GM21381 (cell line): ENCODE results near the gene GRIK4.

Experiments used
- ATAC-seq: cut with Tn5 transposase; IDR thresholded peaks from one replicate; pipeline ENCODE4 v1.9.1; 2021; ENCODE audit warnings: mild to moderate bottlenecking, moderate library complexity; ENCODE audit not compliant: unreplicated experiment

The GRIK4 gene

GRCh38 chr11:120931057-120931779 is 419.7 kb downstream of the GRIK4 start:
- ATAC-seq, result no peak

DNA sequence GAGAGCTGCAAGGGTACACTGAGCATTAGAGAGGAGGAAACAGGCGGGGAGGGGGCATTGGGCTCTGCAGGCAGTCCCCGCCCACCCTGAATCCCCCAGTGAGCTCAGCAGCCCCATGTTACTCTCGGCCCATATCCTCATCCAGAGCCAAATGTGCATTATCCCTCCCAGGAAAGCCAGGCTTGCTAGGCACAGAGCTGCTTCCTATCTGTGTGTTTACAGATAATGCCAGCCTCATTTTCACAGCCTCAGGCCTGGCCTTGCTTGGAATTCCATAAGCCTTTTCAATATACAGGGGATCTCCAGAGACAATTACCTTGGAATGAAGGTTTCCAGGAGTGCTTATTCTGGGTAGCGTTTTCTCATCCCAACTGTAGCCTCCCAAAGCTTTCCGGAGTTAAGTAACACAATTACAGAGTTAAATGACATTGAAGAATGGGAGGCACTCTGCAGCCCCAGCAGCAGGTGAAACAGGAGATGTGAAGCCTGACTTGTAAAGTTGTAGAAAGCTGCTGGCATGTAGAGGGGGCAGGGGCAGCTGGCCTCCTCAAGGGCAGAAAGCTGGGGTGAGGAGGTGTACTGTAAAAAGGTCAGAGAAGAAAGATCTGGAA is 420.9 kb downstream of the GRIK4 start:
- no peak for ATAC-seq

GRCh38 chr11:120936356-120936755 is 424.8 kb downstream of the GRIK4 start:
- ATAC-seq, result no peak

- ATAC-seq, result no peak
Measured at GRCh38 chr11:120937501-120937900, 426.0 kb downstream of the GRIK4 start.

- no peak for ATAC-seq
Measured at GRCh38 chr11:120938260-120938659, 426.7 kb downstream of the GRIK4 start.

GRCh38 chr11:120940160-120940848 is 428.8 kb downstream of the GRIK4 start:
- no peak for ATAC-seq

- no peak for ATAC-seq
Measured at GRCh38 chr11:120941000-120941399, 429.5 kb downstream of the GRIK4 start.

GRCh38 chr11:120942701-120943100 is 431.2 kb downstream of the GRIK4 start:
- no peak for ATAC-seq

GRCh38 chr11:120945042-120945441 is 433.5 kb downstream of the GRIK4 start:
- no peak for ATAC-seq

DNA sequence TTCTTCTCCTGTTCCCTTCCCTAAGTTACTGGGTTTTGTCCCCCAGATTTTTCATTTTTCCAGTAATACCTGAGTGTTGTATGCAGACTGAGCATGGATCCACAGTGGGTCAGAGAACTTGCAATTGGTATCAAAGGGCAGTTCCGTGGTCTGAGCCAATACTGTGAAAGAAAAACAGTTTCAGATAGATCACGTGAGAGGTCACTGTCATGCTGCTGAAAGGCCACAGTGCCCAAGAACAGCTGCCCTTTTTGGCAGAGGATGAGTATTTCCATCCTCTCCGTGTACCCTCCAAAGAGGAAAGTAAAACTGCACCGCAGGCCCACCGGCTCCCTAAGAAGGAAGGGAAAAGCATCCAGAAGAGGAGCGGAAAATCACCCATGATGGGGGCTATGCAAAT is 439.3 kb downstream of the GRIK4 start:
- ATAC-seq, result no peak

GRCh38 chr11:120952461-120953434 is 441.2 kb downstream of the GRIK4 start:
- ATAC-seq, result peak; percentile 62

DNA sequence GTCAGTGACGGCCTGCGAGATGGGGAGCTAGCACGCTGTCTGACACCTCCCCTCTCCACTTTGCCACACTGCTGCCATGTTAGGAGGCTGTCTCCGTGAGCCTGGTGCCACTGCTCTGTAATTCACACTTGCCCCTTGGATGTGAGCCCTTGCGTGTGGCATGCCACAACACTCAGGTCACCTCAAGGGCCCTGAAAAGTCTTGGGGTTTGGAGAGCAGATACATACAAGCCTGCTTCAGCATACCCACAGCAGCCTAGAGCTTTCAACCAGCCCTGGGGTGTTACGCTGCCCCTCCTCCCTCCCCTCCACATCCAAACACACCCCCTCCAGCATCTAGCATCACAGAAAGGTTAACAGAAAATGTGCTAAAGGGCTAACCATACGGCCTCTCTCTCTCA is 442.8 kb downstream of the GRIK4 start:
- no peak for ATAC-seq

DNA sequence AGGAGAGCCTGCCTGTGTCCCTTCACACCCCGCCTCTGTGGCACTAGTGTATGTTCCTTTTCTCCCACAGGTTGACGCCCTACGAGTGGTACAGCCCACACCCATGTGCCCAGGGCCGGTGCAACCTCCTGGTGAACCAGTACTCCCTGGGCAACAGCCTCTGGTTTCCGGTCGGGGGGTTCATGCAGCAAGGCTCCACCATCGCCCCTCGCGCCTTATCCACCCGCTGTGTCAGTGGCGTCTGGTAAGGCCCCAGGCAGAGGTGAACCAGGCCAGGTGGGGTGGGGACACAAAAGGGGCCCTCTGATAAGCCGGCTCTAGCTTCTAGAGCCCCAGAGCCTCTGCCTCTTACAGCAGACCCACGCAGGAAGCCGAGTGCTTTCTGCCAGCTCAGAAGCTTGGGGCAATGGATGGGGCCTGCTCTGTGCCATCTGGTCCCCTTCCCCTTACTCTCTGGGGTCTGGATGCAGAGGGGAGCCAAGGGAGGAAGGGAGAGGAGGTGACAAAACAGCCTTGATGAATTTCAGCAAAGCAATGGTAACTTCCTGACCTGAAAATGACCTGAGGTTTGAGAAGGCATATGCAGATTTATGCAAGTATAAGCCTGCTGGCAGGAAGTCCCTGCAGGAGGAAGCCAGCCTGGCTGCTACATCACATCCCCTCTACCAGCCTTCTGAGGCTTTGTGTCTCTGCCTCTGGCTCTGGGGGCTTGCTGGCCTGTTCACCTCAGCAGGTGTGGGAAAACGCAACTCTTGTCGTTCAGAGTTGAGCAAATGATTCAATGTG is 445.4 kb downstream of the GRIK4 start:
- no peak for ATAC-seq

- no peak for ATAC-seq
Measured at GRCh38 chr11:120958185-120958584, 446.6 kb downstream of the GRIK4 start.

DNA sequence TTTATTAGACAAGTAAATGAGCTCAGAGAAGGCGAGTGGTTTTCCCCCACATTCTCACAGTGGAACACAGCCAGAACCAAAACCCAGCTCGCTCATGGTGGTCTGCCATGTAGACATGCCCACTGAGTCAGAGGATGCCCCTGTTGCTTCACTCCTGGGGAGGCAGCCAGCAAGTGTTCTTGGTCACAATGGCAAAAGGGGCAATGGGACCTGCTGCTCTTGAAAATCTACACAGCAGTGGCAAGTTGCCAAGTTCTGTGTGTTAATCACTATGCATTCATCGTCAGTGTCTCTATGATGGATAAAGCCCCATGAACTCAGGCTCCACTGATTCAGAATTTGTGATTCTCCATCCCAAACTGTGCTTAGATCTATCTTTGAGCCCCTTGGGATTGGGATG is 447.6 kb downstream of the GRIK4 start:
- ATAC-seq, result no peak

- ATAC-seq, result no peak
Measured at GRCh38 chr11:120964857-120965256, 453.3 kb downstream of the GRIK4 start.

DNA sequence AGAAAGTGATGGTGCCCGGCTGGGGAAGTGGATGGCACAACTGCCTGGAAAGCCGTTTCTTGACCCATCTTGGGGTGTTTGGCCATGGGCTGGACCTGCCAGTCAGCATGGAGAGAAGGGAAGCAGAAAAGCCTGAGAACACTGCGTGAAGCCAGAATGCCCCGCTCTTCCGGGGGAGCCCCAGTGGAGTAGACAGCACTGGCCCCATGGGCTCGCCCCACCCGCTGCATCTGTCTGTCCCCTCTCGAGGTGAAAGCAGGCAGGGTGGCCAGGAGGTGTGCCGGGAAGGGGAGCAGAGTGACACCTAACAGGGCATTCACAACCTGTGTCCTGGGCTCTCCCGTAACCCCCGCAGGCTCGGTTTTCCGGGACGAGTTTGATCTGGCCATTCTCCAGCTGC is 455.3 kb downstream of the GRIK4 start:
- ATAC-seq, result no peak

DNA sequence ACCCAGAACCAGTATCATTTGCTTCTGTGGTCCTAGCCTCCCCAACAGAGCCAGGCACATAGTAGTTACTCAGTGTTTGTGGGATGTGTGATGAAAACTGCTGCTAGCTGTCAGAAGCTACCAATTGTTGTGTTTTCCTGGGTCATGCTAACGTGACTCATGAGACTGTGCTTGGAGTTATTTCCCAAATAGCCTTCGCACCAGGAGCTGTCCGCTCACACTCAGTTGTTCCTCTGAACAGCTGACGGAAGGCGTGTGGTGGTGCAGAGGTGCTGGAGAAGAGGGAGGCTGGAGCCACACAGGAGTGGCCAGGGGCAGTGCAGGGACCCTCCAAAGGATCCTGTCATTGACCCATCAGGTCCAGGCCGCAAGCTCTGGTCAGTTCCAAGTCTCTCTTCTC is 458.4 kb downstream of the GRIK4 start:
- no peak for ATAC-seq

DNA sequence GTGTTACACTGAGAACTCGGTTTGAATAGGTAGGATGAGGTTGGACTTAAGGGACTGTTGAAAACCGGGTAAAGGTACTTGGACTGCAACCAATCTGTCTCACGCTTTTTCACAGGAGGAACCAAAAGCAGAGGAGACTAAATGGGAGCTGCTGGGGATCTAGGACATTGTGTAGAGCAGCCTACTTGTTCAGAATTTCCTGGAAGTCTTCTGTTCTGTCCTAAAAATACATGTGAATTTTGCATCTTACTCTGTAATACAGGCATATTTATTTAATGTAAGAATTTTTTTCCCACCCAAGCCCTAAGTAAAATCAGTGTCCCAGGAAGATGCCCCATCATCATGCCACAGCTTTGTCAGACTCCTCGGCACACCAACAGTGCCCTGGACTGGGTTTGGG is 460.3 kb downstream of the GRIK4 start:
- no peak for ATAC-seq

DNA sequence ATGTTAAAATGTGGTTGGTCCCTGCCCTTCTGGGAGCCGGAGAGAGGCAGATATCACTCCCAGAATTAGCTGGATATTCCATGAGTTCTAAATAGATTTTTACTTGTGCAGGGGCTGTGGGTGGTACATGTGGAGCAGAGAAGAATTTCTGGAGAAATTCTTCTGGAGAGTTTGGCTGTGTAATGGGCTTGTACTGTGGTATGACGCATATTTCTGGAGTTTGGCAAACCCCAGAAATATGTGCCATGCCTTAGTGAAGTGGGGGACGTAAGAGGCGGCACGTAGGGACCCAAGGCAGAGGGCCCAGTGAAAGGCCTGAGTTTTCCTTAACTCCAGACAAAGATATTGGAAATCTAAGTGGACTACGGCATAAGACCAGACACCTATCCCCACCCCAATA is 461.1 kb downstream of the GRIK4 start:
- ATAC-seq, result no peak
